GM18858 (cell line): ENCODE results near the gene RADIL.

ENCODE experiments used
- ATAC-seq: cut with Tn5 transposase; IDR thresholded peaks from one replicate; pipeline ENCODE4 v1.9.1; 2021; ENCODE audit not compliant: unreplicated experiment

The RADIL gene

DNA sequence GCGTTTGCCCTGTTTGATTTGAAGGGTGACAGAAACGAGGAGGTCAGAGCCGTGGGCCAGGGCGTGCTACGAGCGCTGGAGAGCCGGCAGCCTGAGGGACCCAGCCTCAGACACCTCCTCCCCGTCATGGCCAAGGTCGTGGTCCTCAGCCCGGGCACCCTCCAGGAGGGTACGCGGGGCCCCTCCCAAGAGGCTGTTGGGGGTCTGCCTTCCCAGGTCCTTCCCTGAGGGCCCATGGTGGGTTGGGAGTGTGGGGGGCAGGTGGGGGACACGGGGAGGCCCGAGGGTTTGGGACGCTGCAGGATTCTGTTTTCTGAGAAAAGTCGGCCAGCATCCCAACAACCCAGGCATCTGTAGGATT is 100.2 kb downstream of the RADIL start:
- ATAC-seq, result no peak

DNA sequence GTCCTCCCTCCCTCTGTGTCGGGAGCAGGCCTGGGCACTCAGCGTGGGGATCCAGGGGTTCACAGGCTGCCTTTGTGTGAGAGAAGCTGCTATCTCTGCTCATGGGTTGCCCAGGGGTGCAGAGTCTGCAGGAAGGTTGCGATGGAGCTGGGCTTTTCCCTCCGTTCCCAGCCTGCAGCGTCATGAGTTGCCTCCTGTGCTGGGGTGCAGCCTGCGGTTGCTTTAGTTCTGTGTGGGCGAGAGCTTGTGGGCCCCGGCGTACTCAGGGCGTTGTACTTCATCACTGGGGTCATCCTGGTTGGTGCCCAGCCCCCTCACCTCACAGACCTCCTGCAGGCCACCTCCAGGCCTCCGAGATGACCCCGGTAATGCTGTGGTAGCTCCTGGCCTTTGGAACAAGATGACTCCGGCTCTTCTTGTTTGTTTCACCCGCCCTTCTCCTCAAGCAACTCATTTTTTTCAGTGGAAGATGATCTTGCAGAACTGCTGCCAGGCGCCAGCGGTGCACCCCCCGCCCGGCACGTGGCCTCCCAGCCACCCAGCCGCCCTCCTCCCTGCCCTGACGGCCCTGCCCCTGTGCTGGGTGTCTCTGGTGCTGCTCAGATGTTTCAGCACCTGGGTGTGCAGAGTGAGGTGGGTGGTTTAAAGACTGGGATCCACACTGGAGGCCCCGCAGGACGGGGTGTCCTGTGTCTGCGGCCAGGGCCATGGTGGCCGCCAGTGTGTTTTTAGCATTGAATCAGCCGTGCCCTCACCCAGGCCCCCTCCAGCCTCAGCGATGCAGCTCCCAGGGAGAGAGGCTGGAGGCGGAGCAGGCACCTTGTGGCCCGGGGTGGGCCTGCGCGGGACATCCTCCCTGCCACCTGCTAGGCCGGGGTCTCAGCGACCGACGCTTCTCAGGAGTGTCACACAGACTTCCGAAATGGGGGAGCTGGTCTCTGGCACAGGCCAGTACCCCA is 100.9 kb downstream of the RADIL start:
- ATAC-seq, result no peak

DNA sequence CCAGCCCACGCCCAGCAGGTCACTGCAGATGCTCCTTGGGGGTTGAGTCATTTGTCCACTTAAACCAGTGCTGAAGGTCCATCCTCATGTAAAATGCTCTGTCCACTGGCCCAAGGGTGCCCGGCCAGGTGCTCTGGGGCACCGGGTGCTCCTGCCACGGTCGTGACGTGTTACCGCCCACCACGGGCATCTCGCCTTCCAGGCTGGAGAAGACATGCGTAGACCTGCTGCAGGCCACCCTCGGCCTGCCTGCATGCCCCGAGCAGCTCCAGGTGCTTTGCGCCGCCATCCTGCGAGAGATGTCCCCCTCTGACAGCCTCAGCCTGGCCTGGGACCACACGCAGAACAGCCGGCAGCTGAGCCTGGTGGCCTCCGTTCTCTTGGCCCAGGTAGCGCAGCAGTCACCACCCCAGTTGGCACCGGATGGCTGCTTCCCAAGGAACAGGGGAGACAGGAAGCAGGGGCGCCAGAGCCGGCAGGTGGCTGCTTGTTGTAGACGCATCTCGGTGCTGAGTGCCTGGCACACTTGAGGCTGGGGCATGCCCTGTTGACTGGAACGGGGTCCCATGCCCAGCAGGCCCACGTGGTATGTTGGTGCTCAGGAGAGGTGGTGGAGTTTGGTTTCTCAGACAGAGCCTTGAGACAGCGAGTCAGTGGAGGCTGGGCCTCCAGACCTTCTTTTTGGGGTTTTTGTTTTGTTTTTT is 102.0 kb downstream of the RADIL start:
- ATAC-seq, result no peak

DNA sequence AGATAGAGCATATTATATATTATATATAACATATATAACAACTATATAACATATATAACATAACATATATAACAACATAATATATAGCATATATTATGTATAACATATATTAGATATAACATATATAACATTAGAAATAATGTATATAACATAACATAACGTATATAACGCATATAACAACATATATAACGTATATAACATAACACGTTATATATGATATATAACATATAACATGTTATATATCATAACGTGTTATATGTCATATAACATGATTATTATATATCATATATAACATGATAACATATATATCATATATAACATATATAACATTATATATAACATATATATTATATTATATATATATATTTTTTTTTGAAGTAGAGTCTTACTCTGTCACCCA is 104.4 kb downstream of the RADIL start:
- ATAC-seq, result no peak

DNA sequence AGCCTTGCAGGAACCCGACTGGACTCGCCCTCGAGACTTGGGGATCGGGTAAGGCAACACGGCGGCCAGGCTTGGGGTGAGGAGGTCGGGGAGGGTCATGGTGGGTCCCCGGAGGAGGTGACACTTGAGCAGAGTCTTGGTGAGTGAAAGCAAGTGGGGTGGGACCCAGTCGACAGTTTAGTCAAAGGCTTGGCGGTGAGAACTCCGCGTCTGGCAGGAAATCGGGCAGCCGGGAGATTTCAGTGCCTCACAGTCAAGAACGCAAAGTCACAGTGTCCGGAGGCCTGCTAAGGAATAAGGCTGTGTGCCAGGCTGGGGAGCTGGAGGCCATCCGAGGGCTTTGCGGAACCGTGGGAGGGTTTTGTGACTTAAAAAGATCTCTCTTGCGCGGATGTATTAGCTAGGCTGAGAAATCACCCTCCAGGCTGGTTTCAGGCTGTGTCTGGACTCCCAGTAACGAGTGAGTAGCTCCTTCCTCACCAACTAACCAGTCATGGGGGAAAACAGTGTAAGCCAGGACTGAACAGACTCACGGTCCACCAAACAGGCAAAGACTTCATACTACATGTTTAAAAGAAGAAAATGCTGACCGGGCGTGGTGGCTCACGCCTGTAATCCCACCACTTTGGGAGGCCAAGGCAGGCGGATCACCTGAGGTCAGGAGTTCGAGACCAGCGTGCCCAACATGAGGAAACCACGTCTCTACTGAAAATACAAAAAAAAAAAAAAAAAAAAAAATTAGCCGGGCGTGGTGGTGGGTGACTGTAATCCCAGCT is 107.5 kb downstream of the RADIL start:
- no peak for ATAC-seq

DNA sequence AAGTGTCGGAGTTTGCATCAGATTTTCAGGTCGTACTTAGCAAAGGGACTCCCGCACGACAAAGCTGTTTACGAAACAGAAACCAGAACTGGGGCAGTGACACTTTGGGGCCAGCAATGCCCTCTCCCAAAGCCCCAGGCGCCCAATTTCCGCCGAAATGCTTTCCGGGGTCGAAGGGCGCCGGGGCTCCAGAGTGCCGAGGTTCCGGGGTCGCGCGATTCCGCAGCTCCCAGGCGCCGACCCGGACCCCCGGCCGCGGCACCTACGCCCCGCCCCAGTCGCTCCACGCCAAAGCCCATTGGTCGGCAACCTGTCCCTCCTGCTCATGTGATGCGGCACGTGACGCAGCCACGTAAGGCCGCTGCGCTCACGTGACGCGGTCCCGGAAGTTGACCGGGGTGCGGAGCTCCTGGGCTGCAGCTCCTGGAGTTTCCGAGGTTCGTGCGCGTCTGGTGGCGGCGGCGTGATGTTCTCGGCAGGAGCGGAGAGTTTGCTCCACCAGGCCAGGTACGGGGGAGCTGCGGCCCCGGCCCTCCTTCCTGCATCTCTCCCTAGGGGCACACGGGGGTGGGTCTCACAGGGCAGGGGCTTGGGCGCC is 108.2 kb downstream of the RADIL start, which contains the start of gene AP5Z1:
TSS of gene AP5Z1 (plus strand) at position 374 of the 598 bp plus-strand sequence. CDS start at position 467, 93 bp downstream.
- ATAC-seq, result peak; percentile 90

DNA sequence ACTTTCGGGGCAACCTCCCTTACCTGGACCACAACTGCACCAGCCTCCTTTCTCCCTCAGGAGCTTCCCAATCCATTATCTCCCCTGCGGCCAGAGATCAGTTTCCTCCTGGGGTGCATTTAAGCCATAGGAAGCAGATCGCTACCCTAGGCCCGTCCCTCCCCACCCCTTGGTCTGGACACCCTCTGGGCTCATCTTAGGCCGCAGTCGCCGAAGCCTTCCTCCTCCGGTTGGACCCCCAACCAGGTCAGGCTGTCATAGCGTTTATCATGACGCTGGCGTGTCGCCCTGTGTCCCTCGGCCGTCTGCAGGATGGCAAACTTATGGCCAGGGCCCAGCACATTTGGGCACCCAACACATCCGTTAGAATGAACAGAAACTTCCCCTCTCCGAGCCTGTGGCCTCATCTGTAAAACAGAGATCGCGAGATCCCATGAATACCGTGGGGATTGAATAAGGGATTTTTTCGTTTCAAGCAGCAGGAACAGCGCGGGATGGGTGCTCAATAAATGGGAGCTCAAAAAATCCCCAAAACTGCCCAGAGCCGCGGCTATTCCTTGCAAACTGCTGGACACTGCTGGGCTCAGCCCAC is 108.8 kb downstream of the RADIL start:
- peak; percentile 18 for ATAC-seq

DNA sequence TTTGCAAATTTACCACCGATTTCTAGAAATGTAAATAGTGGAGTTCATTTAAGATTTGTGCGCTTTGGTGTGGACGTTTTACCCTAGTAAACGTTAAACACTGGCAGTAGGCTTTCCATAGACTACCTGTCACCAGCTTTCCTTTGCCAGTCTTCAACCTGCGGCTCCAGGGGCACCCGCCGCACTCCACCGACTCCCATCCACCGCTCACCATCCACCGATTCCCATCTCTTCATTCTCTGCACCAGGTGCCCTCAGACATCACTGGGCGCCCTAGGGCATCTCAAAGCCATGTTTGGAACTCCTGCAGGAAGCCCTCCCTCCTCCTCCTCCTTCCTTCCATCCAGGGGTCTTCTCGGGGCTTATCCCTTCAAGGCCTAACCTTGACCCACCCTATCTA is 109.5 kb downstream of the RADIL start:
- no peak for ATAC-seq

DNA sequence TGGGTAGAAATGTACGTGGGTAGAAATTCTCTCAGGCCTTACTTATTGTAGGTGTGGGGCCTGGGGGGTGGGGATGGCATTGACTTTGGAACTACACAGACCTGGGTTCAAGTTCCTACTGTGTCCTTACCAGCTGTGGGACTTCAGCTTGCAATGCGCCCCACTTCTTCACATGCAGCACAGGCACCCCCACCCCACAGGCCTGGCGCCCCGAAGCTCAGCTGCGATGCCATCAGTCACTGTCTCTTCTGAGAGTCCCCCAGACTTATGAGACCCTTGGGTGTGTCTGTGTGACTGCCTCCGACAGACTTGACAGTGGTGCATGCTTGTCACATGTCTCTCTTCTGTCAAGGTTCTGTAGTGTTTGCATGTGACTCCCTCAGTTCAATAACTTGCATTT is 111.2 kb downstream of the RADIL start:
- no peak for ATAC-seq

DNA sequence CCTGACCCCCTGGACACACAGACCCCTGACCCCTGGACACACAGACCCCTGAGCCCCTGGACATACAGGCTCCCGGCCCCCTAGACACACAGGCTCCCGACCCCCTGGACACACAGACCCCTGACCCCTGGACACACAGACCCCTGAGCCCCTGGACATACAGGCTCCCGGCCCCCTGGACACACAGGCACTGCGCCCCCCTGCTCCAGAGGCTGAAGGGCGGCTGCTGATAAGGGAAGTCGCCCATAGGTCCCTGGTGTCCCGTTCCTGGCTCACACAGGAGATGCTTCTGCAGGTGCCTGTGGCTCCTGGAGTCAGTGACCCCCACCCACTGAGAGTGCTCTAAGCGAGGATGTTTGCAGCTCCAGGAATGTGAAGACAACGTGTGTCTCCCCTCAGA is 111.8 kb downstream of the RADIL start:
- no peak for ATAC-seq

DNA sequence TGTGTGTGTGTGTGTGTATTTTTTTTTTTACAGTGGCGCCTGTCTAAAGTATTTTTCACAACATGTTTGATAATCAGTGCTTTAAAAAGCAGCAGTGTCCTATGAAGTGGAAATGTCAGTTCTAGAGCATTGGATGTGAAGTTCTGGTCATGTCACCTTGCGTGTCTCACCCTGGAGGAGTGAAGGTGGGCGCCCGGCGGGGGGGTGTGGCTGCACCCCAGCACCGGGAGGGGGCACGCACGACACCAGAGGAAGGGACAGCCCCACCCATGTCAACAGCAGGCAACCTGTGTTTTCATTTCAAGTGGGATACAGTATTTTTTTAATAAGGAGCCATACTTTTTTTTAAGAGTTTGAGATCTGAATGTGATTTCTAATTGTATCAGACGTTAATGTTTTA is 112.6 kb downstream of the RADIL start:
- ATAC-seq, result no peak

DNA sequence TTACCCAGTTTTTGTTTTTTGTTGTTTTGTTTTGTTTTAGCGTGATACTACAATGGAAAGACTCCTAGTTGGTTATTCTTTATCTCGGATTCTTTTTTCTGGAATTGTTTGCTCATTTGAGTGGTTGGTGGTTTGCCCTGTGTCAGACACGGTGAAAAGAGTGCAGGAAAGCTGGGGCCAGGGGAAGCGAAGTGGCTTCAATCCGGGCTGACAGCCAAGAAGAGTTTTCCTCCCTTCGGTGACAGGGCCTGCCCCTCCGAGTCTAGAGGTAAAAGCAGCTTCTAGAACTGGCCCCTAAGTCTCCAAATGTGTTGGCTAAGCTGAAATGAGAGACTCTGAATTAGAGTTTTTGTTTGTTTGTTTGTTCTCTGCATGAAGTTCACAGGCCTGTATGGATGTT is 113.8 kb downstream of the RADIL start:
- no peak for ATAC-seq

DNA sequence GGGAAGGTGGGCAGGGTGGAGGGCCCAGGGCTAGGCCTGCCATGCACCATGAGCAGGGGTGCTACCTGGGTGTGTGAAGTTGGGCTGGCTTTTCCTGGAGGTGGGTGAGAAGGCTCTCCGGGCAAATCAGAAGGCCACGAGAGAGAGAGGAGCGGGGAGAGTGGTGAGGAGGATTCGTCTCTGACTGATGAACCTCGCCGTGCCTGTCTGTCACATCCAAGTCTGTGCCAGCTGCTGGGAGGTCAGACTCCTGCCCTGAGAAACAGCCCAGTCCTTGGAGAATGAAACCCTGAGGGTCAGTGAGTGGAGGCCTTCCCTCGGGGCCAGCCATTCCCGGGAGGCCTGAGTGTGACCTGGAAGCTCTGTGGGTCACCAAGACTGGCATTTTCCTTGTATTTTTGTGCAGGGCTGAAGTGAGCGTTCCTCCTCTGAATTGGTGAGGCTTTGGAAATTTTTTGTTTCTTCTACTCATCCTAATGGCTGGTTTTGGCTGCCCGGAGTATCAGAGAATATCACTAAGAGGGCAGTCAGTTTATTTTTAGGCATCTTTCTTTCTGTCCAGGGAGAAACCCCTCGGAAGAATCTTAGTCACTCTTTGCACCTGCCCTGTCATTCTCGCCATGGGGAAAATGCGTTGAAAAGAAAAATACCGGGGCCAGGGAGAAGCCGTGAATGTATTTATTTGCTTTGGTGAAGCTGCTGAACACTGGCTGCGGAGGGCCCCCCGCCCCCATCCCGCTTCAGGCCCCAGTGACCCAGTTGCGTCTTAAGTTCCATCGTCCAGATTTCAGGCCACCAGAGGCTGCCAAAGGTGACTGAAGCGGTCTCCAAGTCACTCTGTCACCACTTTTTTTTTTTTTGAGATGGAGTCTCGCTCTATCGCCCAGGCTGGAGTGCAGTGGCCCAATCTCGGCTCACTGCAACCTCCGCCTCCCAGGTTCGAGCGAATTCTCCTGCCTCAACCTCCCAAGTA is 114.6 kb downstream of the RADIL start:
- no peak for ATAC-seq

DNA sequence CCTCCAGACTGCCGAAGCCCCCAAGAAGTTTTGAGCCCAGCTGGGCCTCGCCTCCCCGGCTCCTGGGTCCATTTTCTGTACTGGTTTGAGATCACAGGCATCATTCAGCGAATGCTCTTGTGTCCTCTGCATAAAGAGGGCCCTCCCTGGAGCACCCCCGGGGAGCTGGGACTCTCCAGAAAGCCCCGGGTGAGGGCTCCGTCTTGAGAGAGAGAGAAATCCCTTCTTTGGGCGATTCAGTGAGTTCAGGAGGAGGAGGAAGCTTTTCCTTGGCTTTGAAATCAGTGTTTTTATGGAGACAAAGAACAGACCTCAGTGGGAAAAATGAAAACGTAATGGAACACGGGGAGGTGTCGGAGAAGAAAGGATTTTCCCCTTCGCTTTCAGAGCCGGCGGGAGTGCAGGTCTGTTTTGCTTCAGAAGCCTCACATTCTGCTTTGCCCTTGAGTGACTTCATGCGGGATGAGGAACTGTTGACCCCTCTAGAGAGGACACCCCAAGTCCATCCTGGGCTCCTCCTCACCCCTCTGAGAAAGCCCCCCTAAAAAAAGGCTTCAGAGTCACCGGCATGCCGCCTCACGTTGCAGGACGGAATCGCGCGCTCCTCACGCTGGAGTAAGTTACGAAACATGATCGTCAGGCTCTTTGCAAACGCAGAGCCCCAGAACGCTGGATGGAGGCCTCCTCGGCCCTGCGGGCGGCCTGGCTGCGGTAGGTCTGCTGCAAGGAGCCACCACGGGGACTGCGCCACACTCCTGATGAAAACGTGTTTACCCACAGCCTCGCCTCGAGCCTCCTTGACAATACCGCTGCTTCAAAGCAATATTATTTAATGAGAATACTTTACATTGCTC is 116.6 kb downstream of the RADIL start:
- no peak for ATAC-seq

DNA sequence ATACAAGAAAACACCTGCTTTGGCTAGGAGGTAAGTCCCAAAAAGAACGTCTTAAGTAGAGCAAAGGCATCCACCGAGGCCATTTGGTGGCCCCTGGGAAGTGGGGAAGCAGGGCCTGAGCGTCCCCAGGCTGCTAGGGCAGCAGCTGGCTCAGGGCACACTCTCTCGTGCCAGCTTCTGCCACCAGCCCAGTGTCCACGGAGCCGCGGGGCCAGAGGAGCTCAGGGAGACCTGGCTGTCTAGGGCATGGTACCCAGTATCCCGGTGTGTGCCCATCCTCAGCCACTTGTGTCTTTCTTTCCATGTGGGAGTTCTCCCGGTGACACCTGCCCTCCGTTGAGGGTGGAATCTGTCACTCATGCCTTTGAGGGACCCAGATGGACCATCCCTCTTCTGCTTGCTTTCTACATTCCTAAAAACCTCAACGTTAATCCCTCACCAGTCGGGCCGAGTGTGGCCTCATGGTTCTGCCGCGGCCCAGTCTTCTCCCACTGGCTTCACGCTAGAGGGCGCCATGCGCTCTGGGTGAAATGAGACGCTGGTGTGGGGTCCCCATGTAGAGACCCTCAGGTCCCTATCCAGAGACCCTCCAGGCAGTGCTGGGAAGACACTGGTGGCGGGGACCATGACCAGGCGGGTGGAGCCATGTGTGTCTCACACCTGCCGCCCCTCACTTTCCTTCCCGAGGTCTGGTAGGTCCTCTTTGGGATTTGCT is 117.6 kb downstream of the RADIL start:
- no peak for ATAC-seq

DNA sequence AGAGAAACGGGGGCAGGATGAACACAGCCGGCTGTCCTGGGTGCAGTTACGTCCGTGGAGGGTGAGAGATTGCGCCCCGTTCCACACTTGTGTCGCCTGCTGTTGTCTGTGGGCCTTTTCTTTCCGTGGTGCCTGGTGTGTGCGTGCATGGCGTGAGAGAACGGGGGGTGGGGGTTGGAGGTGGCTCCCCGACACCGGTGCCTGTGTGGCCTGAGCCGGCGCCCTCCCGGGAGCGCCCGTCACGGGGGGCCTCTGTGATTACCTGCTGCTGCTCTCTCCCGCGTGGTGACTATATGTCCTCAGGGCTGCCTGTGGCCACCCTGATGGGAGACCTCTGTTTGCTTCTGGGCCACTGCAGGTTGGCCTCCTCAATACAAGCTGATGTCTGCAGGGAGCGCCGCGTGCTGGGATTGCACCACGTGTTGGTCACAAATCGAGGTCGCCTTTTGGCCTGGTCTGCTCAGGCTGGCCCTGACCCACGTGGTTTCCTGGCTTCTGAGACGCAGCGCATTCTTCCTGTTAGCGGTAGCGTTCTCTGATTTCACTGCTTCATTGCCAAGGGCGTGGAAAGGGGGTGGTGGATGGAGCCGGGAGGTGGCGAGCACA is 119.0 kb downstream of the RADIL start:
- no peak for ATAC-seq

DNA sequence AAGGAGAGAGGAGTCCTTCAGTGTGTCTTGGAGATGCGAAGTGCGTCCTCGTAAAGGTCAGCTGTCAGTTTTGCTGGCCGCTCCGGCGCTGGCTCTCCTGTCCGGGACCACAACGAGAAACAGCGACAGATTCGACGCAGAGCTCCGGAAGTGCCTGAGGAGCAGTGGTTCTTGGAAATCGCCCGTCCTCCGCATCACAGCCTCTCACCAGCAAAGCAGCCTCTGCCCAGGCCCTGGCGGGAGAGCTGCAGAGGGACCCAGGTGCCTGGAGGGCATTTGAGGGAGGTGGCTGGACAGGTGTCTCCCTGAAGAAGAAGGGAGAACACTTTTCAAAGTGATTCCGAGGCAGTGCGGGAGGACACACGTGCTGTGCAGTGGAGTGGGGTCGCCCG is 119.7 kb downstream of the RADIL start:
- ATAC-seq, result no peak
